Measurements from ENCODE around the gene NTRK2.

NTRK2 gene

GRCh38 chr9:84818791-84819190 lies 149.3 kb downstream of the NTRK2 start:
- Histone ChIP-seq H3K4me3 (no peak overlapping the region), H3K27ac (no peak overlapping the region)
- DNase-seq (ENCODE audit: low spot score): no peak
- no peak for TF ChIP-seq CTCF (IDR thresholded peaks at IDR 0.05)

GRCh38 chr9:84819491-84819991 lies 150.0 kb downstream of the NTRK2 start:
- no peak for DNase-seq (ENCODE audit: low spot score)
- Histone ChIP-seq H3K4me3 (no peak overlapping the region), H3K27ac (no peak overlapping the region)
- TF ChIP-seq CTCF (IDR thresholded peaks at IDR 0.05): no peak

- DNase-seq (ENCODE audit: low spot score): no peak
- Histone ChIP-seq H3K4me3 (no peak overlapping the region), H3K27ac (peak overlapping the region in 1 of 2 donors; percentile 47)
- TF ChIP-seq CTCF (IDR thresholded peaks at IDR 0.05): no peak
Observed at GRCh38 chr9:84821431-84821830, 151.9 kb downstream of the NTRK2 start.

- Histone ChIP-seq H3K27ac (peak overlapping the region; percentile 62 to 88), H3K4me3 (peak overlapping the region; percentile 39)
- DNase-seq (ENCODE audit: low spot score): no peak
- TF ChIP-seq CTCF (IDR thresholded peaks at IDR 0.05): no peak
Observed at GRCh38 chr9:84822589-84823233, 153.2 kb downstream of the NTRK2 start.

- no peak for TF ChIP-seq CTCF (IDR thresholded peaks at IDR 0.05)
- H3K27ac ChIP-seq: peak overlapping the region; percentile 62 to 88
- no peak for DNase-seq (ENCODE audit: low spot score)
- peak overlapping the region; percentile 48 for H3K4me3 ChIP-seq
Observed at GRCh38 chr9:84823421-84824271, 154.1 kb downstream of the NTRK2 start.

- Histone ChIP-seq H3K4me3 (no peak overlapping the region), H3K27ac (peak overlapping the region in 1 of 2 donors; percentile 9)
- DNase-seq (ENCODE audit: low spot score): no peak
- no peak for TF ChIP-seq CTCF (IDR thresholded peaks at IDR 0.05)
Observed at GRCh38 chr9:84827216-84827765, 157.8 kb downstream of the NTRK2 start.
